ENCODE results near the gene PHLDB1.
"Not testable (repeated sequence)": the region's sequence is repeated elsewhere in the genome, so short reads cannot be mapped to it uniquely, and the experiment has no call there.

The PHLDB1 gene

DNA sequence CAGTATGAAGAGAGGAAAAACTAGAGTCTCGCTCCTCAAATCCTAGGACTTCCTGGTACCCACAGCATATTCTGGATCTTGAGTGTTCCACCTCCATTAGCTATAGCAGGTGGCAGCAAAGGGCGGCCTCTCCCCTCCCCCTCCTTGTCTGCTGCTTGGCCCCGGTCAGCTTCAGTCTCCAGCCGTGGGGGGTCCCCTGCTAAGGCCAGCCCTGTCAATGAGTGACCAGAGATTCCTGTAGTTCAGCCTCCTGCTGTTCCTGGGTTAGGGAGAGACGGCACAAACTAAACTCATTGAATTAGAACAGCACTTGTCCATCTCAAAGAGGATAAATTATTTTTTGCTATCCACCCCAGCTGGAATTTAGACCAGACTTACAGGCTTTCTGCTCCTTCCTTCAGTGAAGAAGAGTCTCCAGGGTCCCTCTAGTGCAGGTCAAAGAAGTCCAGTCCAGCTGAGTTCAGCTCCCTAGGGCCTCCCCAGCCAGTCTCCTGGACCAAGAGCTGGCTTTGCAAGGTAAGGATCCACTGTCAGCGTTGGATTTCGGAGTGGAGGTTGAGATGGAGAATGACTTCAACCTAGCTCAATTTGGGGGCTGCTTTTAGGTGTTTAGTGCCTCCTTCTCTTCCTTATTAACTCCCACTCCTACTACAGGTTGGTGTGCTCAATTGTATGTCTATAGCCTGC lies 1.1 kb upstream of the PHLDB1 start:
- no peak for DNase-seq (ENCODE audit: low read depth)

DNA sequence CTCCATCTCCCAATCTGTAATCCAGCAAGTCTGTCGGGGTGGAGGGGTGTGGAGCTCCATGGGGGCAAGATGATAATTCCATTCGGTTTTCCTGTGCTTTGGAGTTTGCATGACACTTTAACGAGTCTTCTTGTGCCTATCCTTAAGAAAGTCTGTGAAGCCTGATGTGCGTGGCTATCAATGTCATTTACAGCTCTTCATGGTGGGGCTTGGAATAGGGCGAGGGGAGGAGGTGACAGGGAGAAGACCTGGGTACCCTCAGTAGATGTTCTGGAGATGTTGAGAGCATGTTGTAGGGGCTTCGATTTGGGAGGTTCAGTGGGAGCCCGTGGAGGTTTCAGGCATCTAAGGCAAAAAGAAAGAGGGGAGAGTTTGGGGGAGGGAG lies 579 bp upstream of the PHLDB1 start:
- no peak for DNase-seq (ENCODE audit: low read depth)

DNA sequence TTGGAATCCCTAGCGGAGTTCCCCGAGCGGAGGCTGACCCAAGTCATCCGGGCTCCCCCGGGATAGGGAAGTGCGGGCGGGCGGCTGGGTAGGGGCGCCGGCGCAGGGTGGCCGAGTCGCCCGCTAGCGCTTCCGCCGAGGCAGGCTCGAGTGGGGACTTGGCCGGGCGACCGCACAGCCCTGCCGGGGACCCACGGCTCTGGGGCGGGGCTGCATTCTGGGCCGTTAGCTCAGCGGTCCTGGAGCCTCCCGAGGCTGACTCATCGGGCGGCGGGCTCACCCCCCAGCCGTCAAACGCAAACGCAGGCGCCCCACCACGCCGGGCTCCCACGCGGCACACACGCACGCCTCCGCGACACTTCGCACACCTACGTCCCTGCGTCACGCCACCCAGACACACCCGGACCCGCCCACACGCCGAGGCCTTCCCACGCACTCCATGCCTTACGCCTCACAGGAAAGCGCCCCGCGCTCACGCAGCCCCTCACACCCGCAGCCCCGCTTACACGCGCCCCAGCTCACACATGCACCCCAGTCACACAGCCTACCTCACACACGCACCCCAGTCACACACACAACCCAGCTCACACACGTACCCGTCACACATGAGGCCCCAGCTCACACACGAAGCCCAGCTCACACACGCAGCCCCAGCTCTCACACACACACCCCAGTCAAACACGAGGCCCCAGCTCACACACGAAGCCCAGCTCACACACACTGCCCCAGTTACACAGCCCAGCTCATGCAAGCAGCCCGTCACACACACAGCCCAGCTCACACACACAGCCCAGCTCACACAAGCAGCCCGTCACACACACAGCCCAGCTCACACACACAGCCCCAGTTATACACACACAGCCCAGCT lies 1.2 kb downstream of the PHLDB1 start:
- DNase-seq (ENCODE audit: low read depth): peak; percentile 93

DNA sequence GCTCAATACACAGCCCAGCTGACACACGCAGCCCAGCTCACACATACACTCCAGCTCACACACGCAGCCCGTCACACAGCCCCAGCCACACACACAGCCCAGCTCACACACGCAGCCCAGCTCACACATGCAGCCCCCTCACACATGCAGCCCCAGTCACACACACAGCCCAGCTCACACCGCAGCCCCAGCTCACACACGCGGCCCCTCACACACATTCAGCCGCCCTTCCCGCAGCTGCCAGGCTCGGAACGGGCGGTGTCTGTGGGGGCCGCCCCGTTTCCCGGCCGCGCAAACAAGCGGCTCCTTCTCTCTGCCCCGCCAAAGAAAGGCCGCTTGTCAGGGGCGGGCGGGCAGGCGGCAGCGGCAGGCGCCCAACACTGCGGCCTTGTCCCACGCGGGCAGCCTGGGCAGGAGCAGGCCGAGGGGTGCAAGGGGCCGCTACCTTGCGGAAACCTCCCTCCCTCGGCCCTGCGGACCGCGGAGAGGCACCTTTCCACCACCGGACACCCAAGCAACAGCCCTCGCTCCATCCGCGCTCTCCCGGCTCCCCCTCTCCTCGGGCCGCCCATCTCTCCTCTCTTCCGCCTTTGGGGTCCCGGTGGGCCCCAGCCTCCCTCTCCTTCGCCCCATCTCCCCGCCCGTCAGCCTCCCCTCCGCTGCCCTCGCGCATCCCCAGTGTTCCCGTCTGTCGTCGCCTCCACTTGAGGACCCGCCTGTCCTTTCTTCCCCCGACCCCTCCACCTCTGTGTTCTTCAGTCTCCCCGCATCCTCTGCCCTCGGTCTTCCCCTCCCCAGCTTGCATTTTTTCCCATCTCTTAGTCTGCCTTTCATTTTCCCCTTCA lies 2.2 kb downstream of the PHLDB1 start:
- peak; percentile 19 for DNase-seq (ENCODE audit: low read depth)

DNA sequence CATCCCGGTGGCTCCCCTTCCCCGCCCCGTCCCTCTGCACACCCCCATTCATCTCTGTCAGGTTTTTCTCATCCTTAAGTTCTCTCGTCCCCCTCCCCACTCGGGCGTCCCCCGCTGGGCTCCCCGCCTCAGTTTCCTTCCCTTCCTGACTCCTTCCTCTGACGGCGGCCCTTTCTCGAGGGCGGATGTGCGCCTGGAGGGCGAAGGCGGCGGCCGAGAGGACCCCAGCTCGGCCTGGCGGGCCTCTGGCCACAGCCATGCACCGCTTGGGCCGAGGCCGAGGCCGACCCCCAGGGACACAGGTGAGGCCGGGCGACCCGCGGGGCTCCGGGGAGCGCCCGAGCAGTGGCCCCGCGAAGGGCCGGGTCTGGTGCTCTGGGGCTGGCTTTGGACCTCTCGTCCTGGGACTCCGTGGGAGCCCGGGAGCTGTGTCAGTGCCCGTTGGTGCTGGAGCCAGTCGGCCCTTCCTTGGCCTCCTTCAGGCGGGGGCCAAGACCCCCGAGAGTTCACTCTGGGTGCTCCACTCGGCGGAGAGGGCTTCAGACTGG lies 2.9 kb downstream of the PHLDB1 start:
- no peak for DNase-seq (ENCODE audit: low read depth)

DNA sequence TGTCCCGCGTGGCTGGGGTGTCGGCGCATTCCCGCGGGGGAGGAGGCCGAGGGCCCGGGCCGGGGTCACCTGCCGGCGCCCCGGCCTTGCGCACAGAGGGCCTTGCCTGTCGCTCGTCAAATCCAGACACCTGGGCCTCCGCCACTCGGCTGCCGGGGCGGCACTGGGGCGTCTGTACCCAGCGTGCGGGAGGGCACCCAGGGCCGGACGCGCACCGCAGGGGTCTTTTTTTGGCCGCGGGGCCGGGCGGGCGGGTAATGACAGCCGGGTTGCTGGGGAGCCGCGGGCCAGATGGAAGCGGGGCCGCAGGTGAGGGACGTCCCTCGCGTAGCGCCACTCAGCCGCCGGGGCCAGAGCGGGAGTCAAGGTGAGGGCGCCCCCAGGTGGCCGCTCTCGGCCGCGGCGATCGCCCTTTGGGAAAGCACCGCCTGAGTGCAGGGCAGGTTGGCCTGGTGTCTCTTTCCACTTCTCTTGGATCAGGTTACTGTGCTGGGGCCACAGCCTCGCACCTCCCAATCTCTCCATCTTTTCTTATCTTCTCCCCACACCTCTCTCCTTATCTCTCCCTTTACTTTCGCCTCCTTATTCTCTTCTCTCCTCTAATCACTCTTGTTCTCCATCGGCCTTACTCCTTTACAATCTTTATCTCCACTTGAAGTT lies 3.5 kb downstream of the PHLDB1 start:
- peak; percentile 82 for DNase-seq (ENCODE audit: low read depth)

DNA sequence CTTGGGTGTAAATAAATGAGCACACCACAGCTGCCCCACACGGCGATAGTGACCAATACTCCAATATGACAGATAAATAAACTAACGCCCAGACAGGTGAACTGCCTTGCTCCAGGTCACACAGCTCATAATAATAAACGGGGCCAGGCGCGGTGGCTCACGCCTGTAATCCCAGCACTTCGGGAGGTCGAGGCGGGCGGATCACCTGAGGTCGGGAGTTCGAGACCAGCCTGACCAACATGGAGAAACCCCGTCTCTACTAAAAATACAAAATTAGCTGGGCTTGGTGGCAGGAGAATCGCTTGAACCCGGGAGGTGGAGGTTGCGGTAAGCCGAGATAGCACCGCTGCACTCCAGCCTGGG lies 4.0 kb downstream of the PHLDB1 start:
- not testable (repeated sequence) for DNase-seq (ENCODE audit: low read depth)

DNA sequence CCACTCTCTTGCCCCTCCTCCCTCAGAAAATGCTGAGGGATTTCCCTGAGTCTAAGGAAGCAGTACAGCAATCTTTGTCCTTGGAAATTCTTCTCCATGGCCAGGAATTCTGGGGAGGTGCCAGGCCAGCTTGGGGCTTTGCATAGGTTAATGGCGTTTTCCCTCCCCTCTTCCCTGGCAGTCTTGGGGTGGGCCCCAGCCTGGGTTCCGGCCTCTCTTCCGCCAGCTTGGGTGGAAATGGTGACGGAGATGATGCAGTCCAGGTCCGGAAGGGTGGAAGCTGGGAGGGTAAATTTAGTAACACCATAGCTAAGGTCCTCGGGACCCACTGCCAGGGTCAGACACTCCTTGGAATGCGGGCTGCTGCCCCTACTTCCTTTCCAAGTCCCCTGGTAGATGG lies 5.0 kb downstream of the PHLDB1 start:
- no peak for DNase-seq (ENCODE audit: low read depth)

DNA sequence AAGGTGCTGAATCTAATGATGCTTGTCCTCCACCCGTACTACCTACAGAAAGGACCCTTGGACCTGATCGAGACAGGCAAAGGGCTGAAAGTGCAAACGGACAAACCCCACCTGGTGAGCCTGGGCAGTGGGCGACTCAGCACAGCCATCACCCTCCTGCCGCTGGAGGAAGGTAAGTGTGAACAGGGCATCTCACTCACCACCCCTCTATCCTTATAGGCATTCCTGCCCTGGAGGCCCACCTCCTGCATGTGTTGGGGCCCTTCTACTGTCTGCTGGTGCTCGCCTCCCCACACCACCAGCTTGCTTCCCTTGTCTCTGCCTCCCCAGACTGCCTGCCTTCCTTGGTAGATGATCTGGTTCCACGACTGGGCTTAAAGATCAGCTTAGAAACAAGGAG lies 7.1 kb downstream of the PHLDB1 start:
- DNase-seq (ENCODE audit: low read depth): no peak

DNA sequence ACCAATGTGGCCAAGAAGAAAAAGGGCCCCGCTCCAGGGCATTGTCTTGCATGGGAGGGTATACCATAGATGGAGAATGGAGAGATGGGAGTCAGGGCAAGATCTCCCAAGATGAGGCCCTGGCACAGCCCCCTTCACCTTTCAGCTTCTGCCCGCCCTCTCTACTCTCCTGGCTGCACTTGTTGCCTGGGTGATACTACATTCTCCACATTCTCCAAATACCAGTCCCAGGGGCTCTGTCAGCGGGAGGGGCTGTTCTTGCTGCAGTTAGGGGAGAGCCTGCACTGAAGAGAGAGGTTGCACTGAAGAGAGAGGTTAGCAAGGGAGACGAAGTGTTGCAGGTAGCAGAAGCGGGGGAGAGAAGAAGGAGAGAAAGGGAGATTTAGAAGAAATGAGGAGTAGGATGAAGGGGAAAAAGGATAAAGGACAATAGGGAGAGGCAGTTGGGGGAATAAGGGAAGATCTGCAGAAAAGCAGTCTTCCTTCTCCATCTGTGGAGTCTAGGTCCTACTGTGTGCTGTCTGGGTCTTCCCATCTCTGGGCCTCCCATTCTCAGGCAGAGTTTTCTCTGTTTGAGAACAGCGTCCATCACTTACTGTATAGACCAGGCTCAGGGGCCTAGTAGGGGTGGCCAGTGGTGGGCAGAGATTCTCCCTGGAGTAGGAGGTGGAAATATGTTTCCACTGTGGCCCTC lies 8.0 kb downstream of the PHLDB1 start:
- DNase-seq (ENCODE audit: low read depth): no peak

DNA sequence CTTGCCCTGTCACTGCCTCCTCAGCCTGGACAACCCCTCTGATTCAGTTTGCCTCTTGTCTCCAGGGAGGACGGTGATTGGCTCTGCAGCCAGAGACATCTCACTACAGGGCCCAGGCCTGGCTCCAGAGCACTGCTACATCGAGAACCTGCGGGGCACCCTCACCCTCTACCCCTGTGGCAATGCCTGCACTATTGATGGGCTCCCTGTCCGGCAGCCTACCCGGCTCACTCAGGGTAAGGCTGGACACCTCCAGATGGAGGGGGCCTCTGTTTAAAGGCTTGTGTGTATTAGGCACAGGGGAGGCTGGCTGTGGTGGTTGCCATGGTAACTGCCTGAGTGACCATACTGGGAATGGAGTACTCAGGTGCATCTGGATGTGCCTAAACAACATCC lies 8.6 kb downstream of the PHLDB1 start:
- no peak for DNase-seq (ENCODE audit: low read depth)

DNA sequence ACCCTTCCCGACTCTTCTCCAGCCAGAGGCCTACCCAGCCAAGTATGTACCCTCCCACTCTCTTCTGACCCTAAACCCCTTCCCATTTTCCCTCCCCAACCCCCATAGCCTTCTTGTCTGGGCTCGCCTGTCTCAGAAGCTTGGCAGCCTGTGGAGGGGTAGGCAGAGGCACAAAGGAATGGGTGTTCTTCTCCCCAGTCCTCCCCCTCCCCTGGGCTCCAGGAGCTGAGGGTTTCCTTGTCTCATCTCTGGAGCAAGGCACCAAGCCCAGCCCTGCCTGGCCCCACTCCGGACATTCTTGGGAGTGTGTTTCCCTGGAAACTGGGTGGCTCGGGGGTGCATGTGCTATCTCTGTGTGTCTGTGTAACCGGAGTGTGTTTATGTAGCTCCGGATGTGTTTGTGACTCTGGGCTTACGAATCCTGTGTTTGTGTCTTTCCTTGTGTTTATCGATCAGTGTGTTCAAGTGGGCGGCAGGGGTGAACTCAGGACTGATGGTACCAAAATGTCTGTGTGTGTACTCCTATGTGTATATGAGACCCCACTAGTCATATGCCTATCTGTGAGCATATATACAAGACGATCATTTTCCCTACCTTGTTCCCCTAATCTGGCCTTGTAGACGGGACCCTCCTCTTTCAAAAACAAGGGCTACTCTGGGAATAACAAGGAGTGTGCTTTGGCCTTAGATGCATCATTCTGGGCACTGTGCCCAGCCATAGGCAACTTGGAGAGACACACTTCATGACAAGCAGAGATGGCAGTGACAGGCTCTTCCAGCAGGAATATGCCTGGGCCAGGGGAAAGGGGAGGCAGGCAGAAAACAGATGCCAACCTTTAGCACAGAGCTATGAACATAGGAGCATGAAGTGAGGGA lies 10.9 kb downstream of the PHLDB1 start:
- DNase-seq (ENCODE audit: low read depth): no peak

DNA sequence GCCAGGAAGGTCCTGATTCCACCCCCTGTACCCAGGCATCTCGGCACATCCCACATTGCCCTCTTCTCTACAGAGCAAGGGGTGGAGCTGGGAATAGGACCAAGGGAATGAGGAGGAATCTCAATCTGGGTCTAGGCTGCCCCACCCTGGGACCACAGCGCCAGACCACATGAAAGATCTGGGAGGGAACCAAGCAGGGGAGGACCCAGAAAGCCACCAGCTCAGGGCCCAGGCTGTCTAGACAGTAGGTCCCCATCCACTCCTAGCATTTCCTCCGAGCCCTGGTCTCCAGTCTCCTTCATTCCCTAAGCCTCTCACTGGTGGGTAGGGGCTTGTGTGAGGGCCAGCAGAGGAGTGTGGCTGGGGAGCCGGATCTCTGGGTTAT lies 11.6 kb downstream of the PHLDB1 start:
- no peak for DNase-seq (ENCODE audit: low read depth)

DNA sequence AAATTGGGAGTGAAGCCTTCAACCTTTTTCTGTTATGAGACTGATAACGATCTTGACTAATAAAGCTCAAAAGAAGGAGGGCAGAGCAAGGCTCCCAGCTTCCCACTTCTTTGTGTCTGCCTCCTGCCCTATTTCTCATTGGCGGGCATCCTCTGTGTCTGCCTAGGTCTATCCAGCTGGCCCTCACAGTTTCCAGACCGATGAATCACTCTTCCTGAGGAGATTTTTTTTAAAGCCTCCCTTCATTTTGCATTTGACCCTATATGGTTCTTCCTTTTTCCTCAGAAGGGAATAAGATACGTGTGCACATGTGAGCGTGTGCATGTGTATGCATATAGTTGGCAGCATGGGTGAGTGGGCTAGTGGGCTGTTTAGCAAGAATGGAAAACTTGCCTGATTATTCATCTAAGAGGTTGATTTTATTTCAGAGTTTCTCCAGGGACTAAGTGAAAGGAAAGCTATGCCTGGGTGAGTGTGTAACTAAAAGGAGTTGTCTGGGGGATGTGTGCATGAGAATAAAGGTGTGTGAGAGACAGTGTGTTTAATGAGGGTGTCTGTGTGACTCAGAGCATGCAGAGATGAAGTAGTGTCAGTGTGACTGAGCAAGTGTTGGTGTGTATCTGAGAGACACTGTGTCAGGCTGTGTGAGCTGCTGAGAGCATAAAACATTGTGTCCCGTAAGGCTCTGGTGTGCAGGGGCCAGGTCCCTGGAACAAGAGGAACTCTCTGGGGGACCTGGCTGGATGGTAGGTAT lies 12.2 kb downstream of the PHLDB1 start:
- no peak for DNase-seq (ENCODE audit: low read depth)

DNA sequence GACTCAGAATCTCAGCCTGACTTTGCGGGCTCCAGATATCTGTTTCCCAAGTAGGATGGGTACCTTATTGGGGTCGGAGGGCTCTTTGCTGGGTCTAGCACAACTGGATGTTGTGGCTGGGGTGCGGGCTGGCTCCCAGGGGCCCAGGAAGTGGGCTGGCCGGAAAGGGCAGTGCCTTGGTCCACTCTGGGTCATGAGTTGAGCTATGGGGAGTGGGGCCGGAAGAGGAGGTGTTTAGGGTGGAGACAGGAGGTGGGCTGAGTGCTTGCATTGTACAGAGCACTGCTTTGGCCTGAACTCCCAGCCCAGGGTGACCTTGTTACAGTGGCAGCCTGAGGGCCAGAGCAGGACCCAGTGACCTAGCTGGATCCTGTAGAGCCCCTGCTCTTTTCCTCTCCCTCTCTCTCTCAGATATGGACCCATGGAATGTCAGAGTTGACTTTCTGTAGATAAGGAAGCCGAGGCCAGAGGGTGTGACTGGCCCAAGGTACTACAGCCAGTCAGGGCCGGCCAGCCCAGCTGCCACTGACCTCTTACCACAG lies 13.2 kb downstream of the PHLDB1 start:
- no peak for DNase-seq (ENCODE audit: low read depth)

DNA sequence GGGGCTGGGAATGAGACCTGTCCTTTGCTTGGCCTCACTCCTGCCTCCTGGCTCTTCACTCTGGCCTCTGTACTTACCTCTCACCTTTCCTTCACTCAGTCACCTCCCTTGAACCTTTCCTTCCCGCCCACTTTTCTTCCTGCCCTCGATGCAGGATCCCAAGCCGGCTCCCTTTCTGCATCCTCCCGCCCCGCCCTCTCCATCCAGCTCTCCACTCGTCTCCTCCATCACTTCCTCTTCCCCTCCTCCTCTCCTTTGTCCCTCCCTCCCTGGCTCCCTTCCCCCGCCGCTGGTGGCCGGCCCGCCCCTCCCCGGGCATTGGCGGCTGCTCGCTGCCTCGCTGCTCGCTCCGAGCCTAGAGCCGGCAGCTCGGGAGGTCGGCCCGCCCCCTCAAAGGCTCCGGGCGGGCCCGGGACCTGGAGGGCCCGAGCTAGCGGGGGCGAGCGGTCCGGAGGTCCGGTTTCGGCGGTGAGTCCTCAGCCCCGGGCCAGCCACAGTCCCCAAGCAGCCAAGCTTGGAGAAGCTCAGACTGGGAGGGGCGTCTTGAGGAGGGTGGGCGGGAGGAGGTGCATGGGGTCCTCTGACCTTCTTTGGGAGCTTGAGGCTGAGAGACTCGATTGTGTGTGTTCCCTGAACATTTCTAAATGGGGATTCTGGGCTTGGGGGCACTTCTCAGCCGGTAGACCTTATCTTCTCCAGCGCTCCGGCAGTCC lies 13.8 kb downstream of the PHLDB1 start:
- DNase-seq (ENCODE audit: low read depth): no peak

DNA sequence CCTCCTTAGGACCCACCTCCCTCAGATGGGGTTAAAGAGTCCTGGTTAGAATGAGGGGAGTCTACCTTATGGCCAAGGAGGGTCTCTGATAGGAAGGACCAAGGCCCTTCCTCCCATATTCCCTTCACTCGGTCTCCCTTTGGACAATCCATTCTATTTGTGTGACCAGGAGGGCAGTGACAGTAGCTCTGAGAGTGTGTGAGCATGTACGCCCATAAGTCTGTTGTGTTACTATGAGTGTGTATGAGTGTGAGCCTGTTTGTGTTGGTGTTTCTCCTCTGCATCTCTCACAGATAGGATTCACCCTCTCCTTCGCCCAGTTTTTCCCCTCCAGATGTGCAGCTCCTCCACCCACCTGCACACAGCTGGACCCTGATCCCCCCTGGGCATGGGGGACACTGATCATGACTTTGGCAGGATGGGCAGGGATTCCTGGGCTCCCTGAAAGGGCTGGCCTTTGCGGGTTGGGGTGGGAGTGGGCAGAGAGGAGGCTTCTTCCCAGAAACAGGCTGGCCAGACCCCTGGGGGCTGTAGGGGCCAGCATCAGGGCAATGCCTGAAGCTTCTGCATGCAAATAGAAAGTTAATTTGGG lies 14.5 kb downstream of the PHLDB1 start:
- no peak for DNase-seq (ENCODE audit: low read depth)

Measured in stimulated activated CD4-positive, alpha-beta T cell treated with anti-CD3 and anti-CD28 coated beads, Interleukin-2, amount 100 ng/mL, for 4 hours (primary cell).